ENCODE measurements around the gene MAP3K21. TPM values are rescaled to one million over a fixed set of nuclear protein-coding genes. Genes with fewer than 3 reads are reported as not detected.

Gene MAP3K21
- polyA plus RNA-seq, 1 donor from 2014 or later, result 3.7 TPM

DNA sequence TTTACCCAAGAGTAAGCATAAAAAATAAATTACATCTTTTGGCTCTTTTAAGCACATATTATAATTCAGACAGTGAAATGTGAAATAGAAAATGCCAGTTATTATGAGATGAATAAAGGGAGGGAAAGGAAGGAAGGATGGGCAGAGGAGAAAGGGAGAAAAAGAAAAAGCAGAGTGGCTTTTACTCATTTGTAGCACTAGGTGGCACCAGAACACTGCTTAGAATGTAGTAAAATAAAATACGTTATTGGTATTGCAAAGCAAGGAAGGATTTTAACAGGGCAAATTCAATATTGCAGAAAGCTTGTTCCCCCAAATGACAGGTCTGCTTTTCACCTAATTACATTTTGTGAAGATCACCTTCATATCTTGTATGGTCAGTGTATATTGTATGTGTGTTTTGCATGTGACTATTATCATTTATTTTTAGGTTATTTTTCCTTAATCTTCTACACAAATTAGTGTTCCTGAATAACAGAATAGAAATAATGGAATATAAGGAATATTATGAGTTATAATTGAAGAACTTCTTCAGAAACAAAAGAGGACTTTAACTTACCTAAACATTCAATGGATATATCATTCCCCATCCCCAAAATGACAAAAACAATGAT, 22.9 kb upstream of the MAP3K21 start:
- Histone ChIP-seq H3K9me3 (ENCODE audit: low read length) (no peaks in the 10 kb centered on the region), H3K9ac (ENCODE audit: low read length) (no peak overlapping the region), H4K20me1 (ENCODE audit: insufficient read depth) (no peaks in the 10 kb centered on the region), H3K79me2 (replicated peaks; ENCODE audit: insufficient read depth, low read length) (no peaks in the 10 kb centered on the region), H3F3A (ENCODE audit: insufficient read depth, low read length, poor library complexity, severe bottlenecking) (no peaks in the 10 kb centered on the region), H3K4me2 (ENCODE audit: low read length) (no peak overlapping the region), H2AFZ (ENCODE audit: low read depth, low read length) (no peak overlapping the region), H3K4me3 (ENCODE audit: low read length) (no peak overlapping the region), H3K27ac (ENCODE audit: low read length) (no peak overlapping the region), H3K9me2 (ENCODE audit: insufficient read depth, low read length) (no peaks in the 10 kb centered on the region), H3K27me3 (ENCODE audit: insufficient read depth, low read depth, low read length) (no peaks in the 10 kb centered on the region), H3K36me3 (ENCODE audit: insufficient read depth, low read length) (no peaks in the 10 kb centered on the region)
- TF ChIP-seq EP300 (conservative IDR thresholded peaks at IDR 0.05; ENCODE audit: poor library complexity, severe bottlenecking) (no peak), MXI1 (conservative IDR thresholded peaks at IDR 0.05; ENCODE audit: poor library complexity, severe bottlenecking) (no peak), TAF1 (IDR thresholded peaks at IDR 0.05; ENCODE audit: low read depth) (no peak), RAD21 (conservative IDR thresholded peaks at IDR 0.05) (peak; percentile 86), SMC3 (conservative IDR thresholded peaks at IDR 0.05; ENCODE audit: poor library complexity) (peak; percentile 81)
- TF ChIP-seq, protein P1, sequence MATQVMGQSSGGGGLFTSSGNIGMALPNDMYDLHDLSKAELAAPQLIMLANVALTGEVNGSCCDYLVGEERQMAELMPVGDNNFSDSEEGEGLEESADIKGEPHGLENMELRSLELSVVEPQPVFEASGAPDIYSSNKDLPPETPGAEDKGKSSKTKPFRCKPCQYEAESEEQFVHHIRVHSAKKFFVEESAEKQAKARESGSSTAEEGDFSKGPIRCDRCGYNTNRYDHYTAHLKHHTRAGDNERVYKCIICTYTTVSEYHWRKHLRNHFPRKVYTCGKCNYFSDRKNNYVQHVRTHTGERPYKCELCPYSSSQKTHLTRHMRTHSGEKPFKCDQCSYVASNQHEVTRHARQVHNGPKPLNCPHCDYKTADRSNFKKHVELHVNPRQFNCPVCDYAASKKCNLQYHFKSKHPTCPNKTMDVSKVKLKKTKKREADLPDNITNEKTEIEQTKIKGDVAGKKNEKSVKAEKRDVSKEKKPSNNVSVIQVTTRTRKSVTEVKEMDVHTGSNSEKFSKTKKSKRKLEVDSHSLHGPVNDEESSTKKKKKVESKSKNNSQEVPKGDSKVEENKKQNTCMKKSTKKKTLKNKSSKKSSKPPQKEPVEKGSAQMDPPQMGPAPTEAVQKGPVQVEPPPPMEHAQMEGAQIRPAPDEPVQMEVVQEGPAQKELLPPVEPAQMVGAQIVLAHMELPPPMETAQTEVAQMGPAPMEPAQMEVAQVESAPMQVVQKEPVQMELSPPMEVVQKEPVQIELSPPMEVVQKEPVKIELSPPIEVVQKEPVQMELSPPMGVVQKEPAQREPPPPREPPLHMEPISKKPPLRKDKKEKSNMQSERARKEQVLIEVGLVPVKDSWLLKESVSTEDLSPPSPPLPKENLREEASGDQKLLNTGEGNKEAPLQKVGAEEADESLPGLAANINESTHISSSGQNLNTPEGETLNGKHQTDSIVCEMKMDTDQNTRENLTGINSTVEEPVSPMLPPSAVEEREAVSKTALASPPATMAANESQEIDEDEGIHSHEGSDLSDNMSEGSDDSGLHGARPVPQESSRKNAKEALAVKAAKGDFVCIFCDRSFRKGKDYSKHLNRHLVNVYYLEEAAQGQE (IDR thresholded peaks at IDR 0.05; ENCODE audit: borderline replicate concordance), result no peak
- TF ChIP-seq, protein P2, sequence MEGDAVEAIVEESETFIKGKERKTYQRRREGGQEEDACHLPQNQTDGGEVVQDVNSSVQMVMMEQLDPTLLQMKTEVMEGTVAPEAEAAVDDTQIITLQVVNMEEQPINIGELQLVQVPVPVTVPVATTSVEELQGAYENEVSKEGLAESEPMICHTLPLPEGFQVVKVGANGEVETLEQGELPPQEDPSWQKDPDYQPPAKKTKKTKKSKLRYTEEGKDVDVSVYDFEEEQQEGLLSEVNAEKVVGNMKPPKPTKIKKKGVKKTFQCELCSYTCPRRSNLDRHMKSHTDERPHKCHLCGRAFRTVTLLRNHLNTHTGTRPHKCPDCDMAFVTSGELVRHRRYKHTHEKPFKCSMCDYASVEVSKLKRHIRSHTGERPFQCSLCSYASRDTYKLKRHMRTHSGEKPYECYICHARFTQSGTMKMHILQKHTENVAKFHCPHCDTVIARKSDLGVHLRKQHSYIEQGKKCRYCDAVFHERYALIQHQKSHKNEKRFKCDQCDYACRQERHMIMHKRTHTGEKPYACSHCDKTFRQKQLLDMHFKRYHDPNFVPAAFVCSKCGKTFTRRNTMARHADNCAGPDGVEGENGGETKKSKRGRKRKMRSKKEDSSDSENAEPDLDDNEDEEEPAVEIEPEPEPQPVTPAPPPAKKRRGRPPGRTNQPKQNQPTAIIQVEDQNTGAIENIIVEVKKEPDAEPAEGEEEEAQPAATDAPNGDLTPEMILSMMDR (IDR thresholded peaks at IDR 0.05; ENCODE audit: poor library complexity, severe bottlenecking), result peak; percentile 84

DNA sequence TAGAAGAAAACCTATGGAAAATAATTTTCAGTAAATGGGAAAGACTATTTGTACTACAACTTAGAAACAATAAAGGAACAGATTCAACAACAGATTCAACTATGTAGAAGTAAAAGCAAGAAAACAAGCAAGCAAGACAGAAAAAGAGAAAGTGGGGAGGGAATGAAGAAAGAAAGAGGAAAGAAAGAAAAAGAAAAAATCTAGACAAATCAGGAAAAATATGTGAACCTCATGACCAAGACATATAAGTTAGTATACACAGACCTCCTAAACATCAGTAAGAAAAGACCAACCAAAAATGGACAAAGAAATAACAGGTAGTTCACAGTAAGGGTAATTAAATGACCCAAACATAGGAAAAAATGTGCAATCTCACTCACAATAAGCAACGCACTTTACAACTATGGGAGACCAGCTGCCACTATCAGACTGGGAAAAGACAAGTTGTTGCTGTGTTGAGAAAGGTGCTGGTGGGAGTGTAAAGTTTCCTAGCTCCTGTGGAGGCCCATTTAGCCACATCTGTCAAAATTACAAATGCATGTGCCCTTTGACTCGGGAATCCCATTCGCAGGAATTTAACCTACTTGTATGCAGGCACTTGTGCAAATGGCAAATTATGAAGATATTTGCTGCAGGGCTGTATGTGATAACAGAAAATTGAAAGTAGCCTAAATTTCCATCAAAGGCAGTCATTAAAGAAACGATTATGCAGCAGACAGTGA, 13.9 kb upstream of the MAP3K21 start:
- Histone ChIP-seq H3K79me2 (replicated peaks; ENCODE audit: insufficient read depth, low read length) (no peaks in the 10 kb centered on the region), H3K9ac (ENCODE audit: low read length) (no peak overlapping the region), H4K20me1 (ENCODE audit: insufficient read depth) (no peaks in the 10 kb centered on the region), H3K4me3 (ENCODE audit: low read length) (no peak overlapping the region), H3K27ac (ENCODE audit: low read length) (no peak overlapping the region), H3K27me3 (ENCODE audit: insufficient read depth, low read depth, low read length) (no peaks in the 10 kb centered on the region), H3F3A (ENCODE audit: insufficient read depth, low read length, poor library complexity, severe bottlenecking) (no peaks in the 10 kb centered on the region), H2AFZ (ENCODE audit: low read depth, low read length) (no peak overlapping the region), H3K9me3 (ENCODE audit: low read length) (no peaks in the 10 kb centered on the region), H3K9me2 (ENCODE audit: insufficient read depth, low read length) (no peaks in the 10 kb centered on the region), H3K36me3 (ENCODE audit: insufficient read depth, low read length) (no peaks in the 10 kb centered on the region), H3K4me2 (ENCODE audit: low read length) (no peak overlapping the region)
- TF ChIP-seq EZH2 (IDR thresholded peaks at IDR 0.05; ENCODE audit: borderline replicate concordance, insufficient read depth, low read length, poor library complexity, severe bottlenecking) (no peak), RAD21 (conservative IDR thresholded peaks at IDR 0.05) (no peak), EP300 (conservative IDR thresholded peaks at IDR 0.05; ENCODE audit: poor library complexity, severe bottlenecking) (no peak), MXI1 (conservative IDR thresholded peaks at IDR 0.05; ENCODE audit: poor library complexity, severe bottlenecking) (no peak), TAF1 (IDR thresholded peaks at IDR 0.05; ENCODE audit: low read depth) (no peak), POLR2AphosphoS5 (IDR thresholded peaks at IDR 0.05) (no peak), SMC3 (conservative IDR thresholded peaks at IDR 0.05; ENCODE audit: poor library complexity) (no peak)
- TF ChIP-seq, protein P1 (IDR thresholded peaks at IDR 0.05; ENCODE audit: borderline replicate concordance), result no peak
- TF ChIP-seq, protein P2 (IDR thresholded peaks at IDR 0.05; ENCODE audit: poor library complexity, severe bottlenecking), result no peak

Measured in neural cell (in vitro differentiated cells).